ENCODE data around the gene TBC1D14. TPM values are rescaled to one million over a fixed set of nuclear protein-coding genes. Genes with fewer than 3 reads are reported as not detected.

TBC1D14 gene
- total and polyA plus RNA-seq, 2 of the 8 experiments (the other 6 are each of a cell fraction or from before 2014, with no cell fraction given): 45.6 to 48.2 TPM

GRCh38 chr4:6956087-6956433, 46.4 kb downstream of the TBC1D14 start:
- peaks cover 0 to 6% of the 10 kb centered on the region in 2 experiments for H4K20me1 ChIP-seq (replicated peaks in 1 of 2; ENCODE audit: control insufficient read depth in 1 of 2, insufficient read depth in 2 of 2, low read length in 2 of 2)
- H3K4me1 ChIP-seq (replicated peaks in 1 of 4; ENCODE audit: control insufficient read depth in 3 of 4, insufficient read depth in 4 of 4, low read length in 3 of 4): peaks cover 0 to 25% (median 13%) of the 10 kb centered on the region in 4 experiments; a peak in 6 of 7 replicates
- no peaks in the 10 kb centered on the region for H3K36me3 ChIP-seq (ENCODE audit: control insufficient read depth in 2 of 4, insufficient read depth in 4 of 4, low read length in 3 of 4)
- H2BK120ac ChIP-seq (replicated peaks; ENCODE audit: low read depth, low read length): no peak overlapping the region
- H2AFZ ChIP-seq (ENCODE audit: low read length): no peak overlapping the region
- H2BK5ac ChIP-seq (ENCODE audit: low read depth, low read length): no peak overlapping the region; the same call in 1 of the 2 replicates
- no peak overlapping the region for H3K4me2 ChIP-seq (ENCODE audit: insufficient read depth in 1 of 2, low read depth in 2 of 2, low read length in 2 of 2)
- no peak for DNase-seq (ENCODE audit: low read depth in 1 of 2, low spot score in 2 of 2)
- ChIA-PET CTCF (ENCODE audit: partially characterized antibody) (interaction anchor here (0.9 to 2.6 kb wide), 9 partner anchors 9 to 73 kb away, joined by 3 to 17 read pairs (median 4); no protein-coding TSS in a partner anchor), POLR2A (ENCODE audit: partially characterized antibody) (interaction anchor here (0.9 to 1.2 kb wide), 2 partner anchors 9 to 39 kb away, joined by 3 read pairs; no protein-coding TSS in a partner anchor)
- H3K4ac ChIP-seq (replicated peaks; ENCODE audit: insufficient read length, low read depth, low read length): no peak overlapping the region
- H3K23ac ChIP-seq (ENCODE audit: insufficient read length): no peak overlapping the region
- no peaks in the 10 kb centered on the region for H3K27me3 ChIP-seq (replicated peaks in 1 of 4; ENCODE audit: control insufficient read depth in 3 of 4, extremely low read depth in 1 of 4, insufficient read depth in 3 of 4, low read length in 3 of 4)
- no peaks in the 10 kb centered on the region for H3K23me2 ChIP-seq (ENCODE audit: low read depth, low read length)
- no peak overlapping the region for H3K14ac ChIP-seq (ENCODE audit: insufficient read length)
- no peak overlapping the region for H4K5ac ChIP-seq (ENCODE audit: insufficient read length, low read depth, low read length)
- H3K18ac ChIP-seq (ENCODE audit: extremely low read depth, low read length): no peak overlapping the region; the same call in 1 of the 2 replicates
- H3K56ac ChIP-seq (replicated peaks; ENCODE audit: insufficient read length, low read depth, low read length): no peak overlapping the region
- peaks cover 0 to 67% of the 10 kb centered on the region in 2 experiments; a peak in 2 of 4 replicates for H3K79me2 ChIP-seq (ENCODE audit: control insufficient read depth in 1 of 2, insufficient read depth in 2 of 2, low read length in 2 of 2)
- no peak overlapping the region for H4K91ac ChIP-seq (replicated peaks; ENCODE audit: insufficient read length, low read length)
- no peak overlapping the region for H2BK20ac ChIP-seq (ENCODE audit: low read length)
- WGBS, 2 experiments (ENCODE audit: extremely low coverage in 1 of 2, insufficient coverage in 1 of 2, insufficient read length in 1 of 2, insufficient replicate concordance in 2 of 2, low coverage in 1 of 2, low lambda C conversion rate in 2 of 2, missing lambda C conversion rate in 1 of 2): 96% methylated on average over 6 of the region's 6 CpGs; no CpG with 5 or more reads in 1 of the 2 experiments
- peaks cover 17% of the 10 kb centered on the region for H3K79me1 ChIP-seq (ENCODE audit: low read depth, low read length)
- no peak for FAIRE-seq
- no peak overlapping the region for H3K4me3 ChIP-seq (ENCODE audit: extremely low read depth in 1 of 4, insufficient read depth in 2 of 4, low read depth in 3 of 4, low read length in 4 of 4)
- no peak overlapping the region for H3K27ac ChIP-seq (ENCODE audit: low read depth, low read length)
- H3K9ac ChIP-seq (replicated peaks in 1 of 4; ENCODE audit: extremely low read depth in 1 of 4, low read depth in 3 of 4, low read length in 3 of 4): no peak overlapping the region
- no peak overlapping the region; the same call in 1 of the 2 replicates for H2AK5ac ChIP-seq (ENCODE audit: low read depth, low read length)
- H2BK15ac ChIP-seq (ENCODE audit: low read length): no peak overlapping the region
- H2BK12ac ChIP-seq (ENCODE audit: low read depth, low read length): no peak overlapping the region
- H4K8ac ChIP-seq (ENCODE audit: extremely low read depth, insufficient read depth, low read length): no peak overlapping the region; the same call in 1 of the 2 replicates
- no peaks in the 10 kb centered on the region for H3K9me3 ChIP-seq (ENCODE audit: insufficient read depth in 2 of 2, low read depth in 1 of 2, low read length in 1 of 2)
- TF ChIP-seq SAP30 (IDR thresholded peaks at IDR 0.05; ENCODE audit: insufficient read depth, insufficient replicate concordance, low read length): no peak
- TF ChIP-seq TCF12 (IDR thresholded peaks at IDR 0.05; ENCODE audit: low read depth, low read length): no peak
- no peak for TF ChIP-seq KDM1A (IDR thresholded peaks at IDR 0.05; ENCODE audit: borderline replicate concordance, low read length)
